GM18499 (cell line): ENCODE data around the gene APBA1.

ENCODE experiments used
- ATAC-seq: cut with Tn5 transposase; IDR thresholded peaks from one replicate; pipeline ENCODE4 v1.9.1; 2021; ENCODE audit warnings: moderate number of reproducible peaks; ENCODE audit not compliant: insufficient read depth, unreplicated experiment

Gene APBA1

GRCh38 chr9:69658987-69659675 is 13.0 kb downstream of the APBA1 start:
- no peak for ATAC-seq

DNA sequence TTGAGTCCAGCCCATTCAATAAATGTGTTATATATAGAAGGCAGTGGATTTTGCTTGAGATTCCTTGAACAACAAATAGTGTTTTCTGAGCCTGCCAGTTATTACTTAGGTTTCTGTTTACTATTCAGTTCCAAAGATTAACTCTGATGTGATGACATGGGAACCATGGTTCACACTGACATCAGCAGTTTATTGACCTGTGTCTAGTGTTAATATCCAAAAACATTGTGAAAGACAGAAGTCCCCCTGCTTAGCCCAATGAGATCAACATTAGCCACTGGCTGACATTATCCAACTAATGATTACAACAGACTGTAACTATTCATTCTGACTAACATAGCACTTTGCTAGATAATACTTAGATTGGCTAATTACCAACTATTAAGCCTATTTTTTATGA is 14.9 kb downstream of the APBA1 start:
- no peak for ATAC-seq

GRCh38 chr9:69655065-69655464 is 17.1 kb downstream of the APBA1 start:
- no peak for ATAC-seq

DNA sequence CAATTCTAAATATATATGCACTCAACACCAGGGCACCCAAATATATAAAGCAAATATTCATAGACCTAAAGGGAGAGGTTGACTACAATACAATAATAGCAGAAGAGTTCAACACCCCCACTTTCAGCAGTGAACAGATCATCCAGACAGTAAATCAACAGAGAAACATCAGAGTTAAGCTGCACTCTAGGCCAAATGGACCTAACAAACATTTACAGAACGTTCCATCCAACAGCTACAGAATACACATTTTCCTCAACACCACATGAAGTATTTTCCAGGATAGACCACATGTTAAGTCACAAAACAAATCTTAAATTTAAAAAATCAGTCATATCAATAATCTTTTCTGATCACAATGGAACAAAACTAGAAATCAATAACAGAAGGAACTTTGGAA is 18.9 kb downstream of the APBA1 start:
- no peak for ATAC-seq

- no peak for ATAC-seq
Observed at GRCh38 chr9:69649566-69650250, 22.5 kb downstream of the APBA1 start.

- ATAC-seq = no peak
Observed at GRCh38 chr9:69647804-69648203, 24.4 kb downstream of the APBA1 start.

- ATAC-seq = no peak
Observed at GRCh38 chr9:69646810-69647209, 25.4 kb downstream of the APBA1 start.

- ATAC-seq = no peak
Observed at GRCh38 chr9:69645488-69645887, 26.7 kb downstream of the APBA1 start.

- ATAC-seq = no peak
Observed at GRCh38 chr9:69643098-69643497, 29.1 kb downstream of the APBA1 start.

DNA sequence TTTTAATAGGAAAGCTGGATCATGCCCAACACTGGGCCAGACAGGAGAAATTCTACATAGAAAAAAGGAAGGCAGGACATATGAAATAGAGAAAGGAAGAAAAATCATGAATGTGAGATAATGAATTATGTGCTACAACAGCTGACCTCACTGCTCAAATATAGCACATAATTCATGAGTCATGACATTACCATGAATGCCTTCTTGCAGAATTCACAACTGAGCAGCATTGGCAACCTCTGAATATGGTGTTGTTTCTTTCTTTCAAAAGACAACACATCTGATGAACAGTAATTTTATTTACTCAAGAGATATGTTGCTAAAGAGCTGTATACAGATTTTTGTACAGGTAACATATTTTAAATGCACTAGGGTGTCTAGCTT is 34.4 kb downstream of the APBA1 start:
- ATAC-seq = no peak

GRCh38 chr9:69637193-69637816 is 34.9 kb downstream of the APBA1 start:
- no peak for ATAC-seq

GRCh38 chr9:69633716-69634115 is 38.5 kb downstream of the APBA1 start:
- no peak for ATAC-seq

DNA sequence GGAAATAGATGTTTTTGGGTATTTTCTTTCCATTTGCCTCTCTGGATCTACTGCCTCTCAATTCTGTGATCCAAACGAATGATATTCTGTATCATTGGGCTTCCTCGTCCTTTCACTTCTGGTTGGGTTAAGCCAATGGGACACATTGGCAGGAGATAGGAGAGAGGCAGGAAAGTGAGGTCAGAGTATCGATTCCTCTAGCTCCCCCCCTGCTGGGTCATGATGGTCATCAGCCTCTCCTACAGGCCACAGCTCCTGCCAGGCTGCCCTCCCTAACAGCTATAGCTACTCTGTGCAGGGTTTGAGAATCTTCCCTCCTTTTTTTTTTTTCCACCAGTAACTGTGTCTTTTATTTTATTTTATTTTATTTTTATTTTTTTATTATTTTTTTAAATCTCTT is 39.4 kb downstream of the APBA1 start:
- no peak for ATAC-seq

GRCh38 chr9:69627281-69627680 is 44.9 kb downstream of the APBA1 start:
- ATAC-seq = no peak

DNA sequence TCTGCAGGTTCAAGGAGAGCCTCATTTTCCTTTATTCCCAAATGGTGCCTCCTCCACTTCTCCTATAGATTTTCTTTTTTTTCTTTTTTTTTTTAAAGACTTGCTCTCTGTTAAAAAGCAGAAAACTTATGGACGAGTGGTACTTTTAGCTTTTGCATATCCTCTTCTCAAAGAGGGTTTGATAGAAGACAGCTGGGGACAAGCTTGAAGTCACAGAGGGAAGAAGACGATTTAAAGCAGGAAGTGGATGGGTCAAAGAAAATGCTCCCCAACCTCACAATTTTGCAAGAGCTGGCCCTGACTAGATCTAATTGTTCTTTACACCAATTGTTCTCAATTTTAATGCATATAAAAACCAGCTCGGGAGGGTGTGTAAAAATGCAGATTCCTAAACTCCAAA is 48.9 kb downstream of the APBA1 start:
- no peak for ATAC-seq

- no peak for ATAC-seq
Observed at GRCh38 chr9:69622676-69623075, 49.5 kb downstream of the APBA1 start.

DNA sequence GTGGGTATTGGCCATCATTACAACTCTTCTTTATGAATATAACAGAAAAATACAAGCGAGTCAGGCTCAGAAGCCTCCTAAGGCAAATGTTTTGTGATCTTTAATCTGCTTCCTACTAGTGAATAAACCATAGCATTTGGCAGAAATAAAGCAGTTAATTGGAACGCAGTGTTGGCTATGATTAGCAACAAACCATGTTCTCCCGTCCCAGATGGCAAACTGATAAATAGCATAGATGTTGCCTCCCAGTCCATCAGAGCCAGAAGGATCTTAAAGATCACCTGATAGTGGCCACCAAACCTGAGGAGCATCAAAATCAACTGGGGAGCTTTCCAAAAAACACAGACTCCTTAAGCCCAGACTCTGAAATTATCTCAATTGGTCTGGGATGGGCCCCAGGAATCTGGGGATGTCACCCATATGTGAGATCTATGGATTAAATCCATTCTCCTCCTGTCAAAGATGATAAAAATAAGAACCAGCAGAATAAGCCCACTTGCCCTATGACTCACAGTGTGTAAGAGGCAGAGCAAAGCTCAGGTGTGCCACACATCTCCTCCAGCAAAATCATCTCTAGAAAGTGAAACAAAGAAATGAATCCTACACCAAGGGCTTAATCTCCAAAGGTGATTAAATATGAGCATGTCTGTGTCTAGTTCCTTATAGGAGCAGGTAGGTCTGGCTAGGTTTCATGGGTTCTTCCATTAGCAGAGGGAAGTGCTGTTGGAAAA is 50.3 kb downstream of the APBA1 start:
- no peak for ATAC-seq

DNA sequence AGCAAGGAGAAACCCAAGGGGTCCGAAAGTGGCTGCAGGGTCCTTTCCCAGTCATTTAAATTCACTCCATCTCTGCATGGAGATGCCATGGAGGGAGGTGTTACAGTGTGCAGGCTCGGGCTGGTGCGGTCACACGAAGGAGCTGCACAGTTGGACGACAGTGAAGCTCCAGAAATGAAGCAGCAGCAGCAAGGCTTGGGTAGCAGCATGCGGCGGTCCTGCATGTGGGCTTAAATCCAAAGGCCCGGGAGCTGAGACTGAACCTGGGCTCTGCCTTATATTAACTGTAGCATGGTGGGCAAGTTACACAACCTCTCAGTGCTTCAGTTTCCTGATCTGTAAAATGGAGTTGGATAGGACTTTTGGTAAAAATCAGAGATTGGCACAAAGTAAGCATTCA is 51.4 kb downstream of the APBA1 start:
- no peak for ATAC-seq

DNA sequence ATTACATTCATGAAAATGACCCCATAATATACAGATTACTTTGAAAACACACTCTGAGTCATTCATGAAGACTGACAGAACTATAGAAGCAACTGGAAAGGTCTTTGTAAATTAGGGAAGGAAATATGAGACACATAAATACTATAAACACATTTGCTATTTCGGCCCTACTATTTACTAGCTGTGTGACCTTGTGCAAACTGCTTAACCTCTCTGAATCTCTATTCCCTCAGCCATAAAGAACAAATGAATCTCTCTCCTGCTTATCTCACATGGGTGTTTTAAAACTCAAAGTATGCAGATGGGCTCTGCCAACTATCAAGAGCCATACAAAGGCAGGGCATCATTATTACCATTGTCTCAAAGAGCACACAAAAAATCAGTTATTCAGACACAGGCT is 52.9 kb downstream of the APBA1 start:
- ATAC-seq = no peak

- no peak for ATAC-seq
Observed at GRCh38 chr9:69617006-69617405, 55.2 kb downstream of the APBA1 start.

DNA sequence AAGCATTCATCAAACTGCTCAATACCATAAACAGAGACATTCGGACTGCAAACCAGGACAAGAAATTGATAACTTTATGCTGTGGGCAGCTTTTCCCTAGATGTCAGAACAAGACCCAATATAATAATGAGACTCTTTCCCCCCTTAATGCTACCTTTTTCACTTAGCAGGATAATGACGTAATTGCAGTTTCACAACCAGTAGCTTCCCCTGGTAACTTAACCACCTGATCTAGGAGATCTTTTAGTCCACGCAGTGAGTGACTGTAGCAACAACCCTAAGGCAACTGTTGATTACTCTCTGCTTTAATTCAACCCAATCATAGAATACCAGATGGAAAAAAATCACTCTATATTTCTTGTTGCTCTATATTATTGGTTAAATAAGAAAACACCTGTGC is 56.3 kb downstream of the APBA1 start:
- ATAC-seq = no peak
